ENCODE results near the gene MCL1.
A peak's percentile ranks its signal among the peaks of the same experiment; 100 is the strongest.
"Not testable (repeated sequence)": the region's sequence is repeated elsewhere in the genome, so short reads cannot be mapped to it uniquely, and the experiment has no call there.

Gene MCL1

DNA sequence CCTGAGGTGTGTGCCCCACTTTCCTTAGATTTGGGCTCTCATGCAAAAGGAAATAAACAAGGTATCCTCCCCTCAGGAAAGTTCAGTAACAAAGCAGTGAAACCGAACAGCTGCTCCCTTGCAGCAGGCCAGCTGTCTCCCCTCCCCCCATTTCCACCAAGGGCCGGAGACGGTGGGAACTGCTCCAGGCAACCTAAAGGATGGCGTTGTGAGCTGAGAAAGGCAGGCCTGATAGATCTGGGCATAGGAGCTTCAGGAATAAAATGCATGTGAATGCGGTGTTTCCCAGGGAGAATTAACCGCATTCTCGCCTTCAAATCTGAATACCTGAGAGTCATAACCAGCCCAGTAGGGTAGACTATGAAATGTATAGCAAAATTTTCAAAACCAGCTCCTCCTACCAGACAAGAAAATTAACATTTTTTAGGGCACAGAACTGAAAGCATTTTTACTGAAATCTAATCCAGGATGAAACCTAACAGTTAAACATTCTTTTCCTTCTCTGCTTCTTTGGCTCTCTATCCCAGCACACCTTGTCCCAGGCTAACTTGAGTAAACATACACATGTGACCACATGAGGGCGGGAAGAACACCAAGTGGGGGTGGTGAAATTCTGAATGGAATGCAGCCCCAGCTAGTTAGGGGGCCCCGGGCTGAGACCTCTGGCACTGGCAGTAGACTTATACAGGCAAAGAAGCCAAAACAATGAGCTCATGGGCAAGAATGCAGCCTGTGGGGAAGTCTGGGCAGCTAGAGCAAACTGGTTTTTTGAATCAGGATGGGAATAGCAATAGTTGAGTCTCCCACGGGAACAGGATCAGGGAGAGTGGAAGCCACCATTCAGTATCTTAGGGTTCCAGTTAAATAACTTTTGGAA lies 11.5 kb downstream of the MCL1 start:
- DNase-seq: peak; percentile 100

DNA sequence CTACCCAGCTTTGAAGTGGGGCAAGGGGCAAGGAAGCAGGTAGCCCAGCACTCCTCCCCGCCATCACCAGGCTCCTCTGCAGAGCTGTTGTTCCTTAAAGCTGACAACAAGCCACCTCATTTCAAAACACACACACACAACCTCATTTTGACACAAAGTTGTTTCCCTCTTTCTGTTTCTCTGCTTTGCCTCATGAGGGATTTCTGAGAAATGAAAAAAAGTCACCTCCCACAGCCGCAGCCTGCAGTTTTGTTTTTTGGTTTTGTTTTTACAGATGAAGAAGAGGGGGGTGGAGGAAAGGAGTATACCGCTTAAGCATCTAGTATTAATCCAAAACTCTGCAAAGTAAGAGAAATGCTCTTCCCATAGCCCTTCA lies 12.1 kb downstream of the MCL1 start:
- no peak for DNase-seq

DNA sequence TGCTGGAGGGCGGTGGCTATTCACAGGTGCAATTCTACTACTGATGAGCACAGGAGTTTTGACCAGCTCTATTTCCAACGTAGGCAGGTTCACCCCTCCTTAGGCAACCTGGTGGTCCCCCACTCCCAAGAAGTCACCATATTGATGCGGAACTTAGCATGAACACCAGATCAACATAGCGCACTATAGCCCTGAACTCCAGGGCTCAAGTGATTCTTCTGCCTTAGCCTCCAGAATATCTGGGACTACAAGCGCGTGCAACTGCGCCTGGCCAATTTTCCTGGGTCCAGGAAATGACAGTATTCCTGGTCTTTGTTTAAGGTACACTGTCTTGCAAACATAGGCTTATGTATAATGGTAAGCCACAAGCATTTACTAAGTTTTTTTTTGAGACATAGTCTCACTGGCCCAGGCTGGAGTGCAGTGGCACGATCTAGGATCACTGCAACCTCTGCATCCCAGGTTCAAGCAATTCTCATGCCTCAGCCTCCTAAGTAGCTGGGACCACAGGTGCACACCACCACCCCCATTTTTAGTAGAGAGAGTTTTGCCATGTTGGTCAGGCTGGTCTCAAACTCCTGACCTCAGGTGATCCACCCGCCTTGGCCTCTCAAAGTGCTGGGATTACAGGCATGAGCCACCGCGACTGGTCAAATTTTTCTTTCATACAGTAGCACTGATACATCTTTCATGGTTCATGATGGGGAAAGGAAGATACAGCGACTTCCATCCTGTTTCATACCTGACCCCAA lies 12.6 kb downstream of the MCL1 start:
- no peak for DNase-seq

GRCh38 chr1:150565240-150565991 lies 14.0 kb downstream of the MCL1 start:
- DNase-seq: not testable (repeated sequence)

- no peak for DNase-seq
These were observed 15.1 kb downstream of the MCL1 start for GRCh38 chr1:150564051-150564991.

DNA sequence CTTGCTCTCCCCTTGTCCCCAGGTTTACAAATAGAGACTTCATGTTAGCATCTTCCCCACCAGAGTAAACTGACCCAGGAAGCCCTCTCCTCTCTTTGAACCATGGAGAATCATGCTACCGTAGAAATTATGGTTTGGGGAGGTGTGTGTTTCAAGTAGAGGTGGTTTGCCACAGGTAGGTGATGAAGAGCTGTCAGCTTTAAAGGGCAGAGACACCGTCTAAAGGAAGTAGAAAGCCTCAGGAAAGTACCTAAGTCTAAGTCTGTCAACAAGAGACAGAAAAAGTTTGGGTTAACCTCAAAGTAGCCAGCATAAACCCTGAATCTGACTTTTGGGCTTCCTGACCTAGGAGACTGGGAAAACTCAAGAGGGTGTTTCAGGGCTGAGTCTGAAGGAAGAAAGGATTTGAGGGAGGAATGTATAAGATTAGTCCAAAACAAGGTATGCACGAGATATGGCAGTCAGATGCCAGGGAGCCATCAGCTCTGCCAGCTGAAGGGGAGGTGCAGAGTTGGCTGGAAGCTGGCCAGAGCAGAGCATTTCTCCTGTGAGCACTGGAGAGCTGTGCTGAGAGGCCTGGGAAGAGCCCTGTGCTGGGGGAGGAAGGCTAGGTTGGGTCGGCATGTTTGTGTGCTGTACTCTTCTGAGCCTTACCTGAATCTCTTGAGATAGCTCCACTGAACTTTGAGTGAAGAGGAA lies 15.9 kb downstream of the MCL1 start:
- peak; percentile 100 for DNase-seq

- DNase-seq: no peak
These were observed 16.7 kb downstream of the MCL1 start for GRCh38 chr1:150562446-150563339.

- peak; percentile 100 for DNase-seq
These were observed 17.4 kb downstream of the MCL1 start for GRCh38 chr1:150561974-150562445.

- DNase-seq: peak; percentile 100
These were observed 18.0 kb downstream of the MCL1 start for GRCh38 chr1:150561254-150561973.

DNA sequence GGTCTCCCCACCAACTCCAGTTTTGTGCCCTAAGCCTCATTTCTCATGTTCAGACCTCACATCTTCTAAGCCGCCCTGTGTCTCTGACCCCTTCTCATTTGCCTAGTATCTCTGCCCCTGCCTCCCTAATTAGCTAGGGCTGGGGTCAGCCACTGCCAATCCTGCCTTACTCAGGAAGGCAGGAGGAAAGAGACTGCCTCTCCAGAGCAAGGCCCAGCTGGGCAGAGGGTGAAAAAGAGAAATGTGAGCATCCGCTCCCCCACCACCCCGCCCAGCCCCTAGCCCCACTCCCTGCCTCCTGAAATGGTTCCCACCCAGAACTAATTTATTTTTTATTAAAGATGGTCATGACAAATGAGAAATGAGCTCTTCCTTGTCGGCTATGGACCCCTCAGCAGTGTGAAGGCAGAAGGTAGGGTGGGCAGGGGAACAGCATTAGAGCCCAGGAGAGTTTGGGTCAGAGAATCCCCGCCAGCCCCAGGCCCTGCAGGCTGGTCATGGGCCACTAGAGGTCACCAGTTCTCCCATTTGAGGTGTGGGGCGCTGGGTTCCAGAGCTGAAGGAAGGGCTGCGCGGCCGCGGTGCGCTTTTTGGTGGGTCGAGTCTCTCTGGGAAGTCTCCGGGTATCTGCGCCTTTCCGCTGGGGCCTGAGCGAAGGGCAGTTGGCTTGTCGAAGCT lies 18.7 kb downstream of the MCL1 start:
- DNase-seq: peak; percentile 100

GRCh38 chr1:150560011-150560438 lies 19.4 kb downstream of the MCL1 start:
- DNase-seq: peak; percentile 99

GRCh38 chr1:150559656-150560010 lies 19.8 kb downstream of the MCL1 start:
- no peak for DNase-seq

- DNase-seq: no peak
These were observed 20.4 kb downstream of the MCL1 start for GRCh38 chr1:150558761-150559655.

- no peak for DNase-seq
These were observed 21.1 kb downstream of the MCL1 start for GRCh38 chr1:150558303-150558704.

GRCh38 chr1:150557813-150558212 lies 21.6 kb downstream of the MCL1 start:
- no peak for DNase-seq

DNA sequence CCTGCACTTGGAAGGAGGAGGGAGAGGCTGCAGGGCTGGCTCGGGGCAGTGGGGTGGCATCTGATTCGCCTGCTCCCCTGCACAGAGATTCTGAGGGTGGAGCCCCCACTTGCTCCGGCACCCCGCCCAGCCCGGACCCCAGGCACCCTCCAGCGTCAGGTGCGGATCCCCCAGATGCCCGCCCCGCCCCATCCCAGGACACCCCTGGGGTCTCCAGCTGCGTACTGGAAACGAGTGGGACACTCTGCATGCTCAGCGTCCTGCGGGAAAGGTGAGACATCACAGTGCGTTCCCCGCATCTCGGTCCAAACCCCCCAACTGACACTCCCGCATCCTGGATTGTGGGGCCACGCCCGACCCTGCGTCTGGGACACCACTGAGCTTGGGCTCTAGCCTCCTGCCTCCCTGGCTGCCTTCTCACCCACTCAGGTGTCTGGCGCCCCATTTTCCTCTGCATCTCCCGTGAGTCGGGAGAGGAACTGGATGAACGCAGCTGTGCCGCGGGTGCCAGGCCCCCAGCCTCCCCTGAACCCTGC lies 22.3 kb downstream of the MCL1 start:
- no peak for DNase-seq

DNA sequence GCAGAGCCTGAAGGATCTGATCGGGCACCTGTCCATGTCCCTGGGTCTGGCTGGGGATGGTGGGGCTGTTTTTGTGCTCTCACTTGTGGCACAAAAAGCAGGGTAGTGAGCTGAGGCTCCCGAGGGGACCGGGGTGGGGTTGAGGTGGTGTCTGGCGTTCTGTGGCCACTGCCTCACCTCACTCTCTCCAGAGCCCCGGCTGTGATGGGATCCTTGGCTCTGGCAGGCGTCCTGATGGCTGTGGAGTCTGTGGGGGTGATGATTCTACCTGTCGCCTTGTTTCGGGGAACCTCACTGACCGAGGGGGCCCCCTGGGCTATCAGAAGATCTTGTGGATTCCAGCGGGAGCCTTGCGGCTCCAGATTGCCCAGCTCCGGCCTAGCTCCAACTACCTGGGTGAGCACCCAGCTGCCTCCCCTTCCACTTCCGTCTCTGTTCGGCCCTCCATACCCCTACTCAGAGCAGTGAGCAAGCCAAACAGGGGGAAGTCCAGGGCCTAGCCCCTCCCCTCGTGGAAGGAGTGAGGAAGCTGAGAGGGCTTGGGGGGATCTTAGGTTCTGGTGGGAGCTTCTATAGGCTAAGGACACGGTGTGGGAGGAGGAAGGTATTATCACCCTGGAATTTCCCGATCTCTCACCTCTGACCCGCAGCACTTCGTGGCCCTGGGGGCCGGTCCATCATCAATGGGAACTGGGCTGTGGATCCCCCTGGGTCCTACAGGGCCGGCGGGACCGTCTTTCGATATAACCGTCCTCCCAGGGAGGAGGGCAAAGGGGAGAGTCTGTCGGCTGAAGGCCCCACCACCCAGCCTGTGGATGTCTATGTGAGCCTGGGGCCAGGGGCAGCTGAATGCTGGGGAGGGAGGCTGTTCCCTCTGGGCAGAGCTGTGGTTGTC lies 23.2 kb downstream of the MCL1 start:
- DNase-seq: no peak
